K562 (cell line): Measurements from ENCODE around the gene AIF1. TPM values are rescaled to one million over a fixed set of nuclear protein-coding genes. Genes with fewer than 3 reads are reported as not detected.

Source experiments
- ETS1 ChIP-seq: conservative IDR thresholded peaks from 2 replicates; pipeline ENCODE4 v1.6.1; 2011; ENCODE audit warnings: low read depth, mild to moderate bottlenecking, low read length; ENCODE audit not compliant: control insufficient read depth
- FOSL1 ChIP-seq: fragments of 200-800 bp; sonication (Bioruptor generic); conservative IDR thresholded peaks from 2 replicates; pipeline ENCODE4 v1.6.1; 2016; ENCODE audit warnings: missing genetic modification characterization, missing compliant biosample characterization
- FOXK1 ChIP-seq: sonication (generic); formaldehyde crosslinking; IDR thresholded peaks from 2 replicates; pipeline ENCODE4 v1.8.0; 2022; ENCODE audit warnings: missing genetic modification reagents, mild to moderate bottlenecking, borderline replicate concordance
- LCOR ChIP-seq: sonication (generic); formaldehyde crosslinking; IDR thresholded peaks from 2 replicates; pipeline ENCODE4 v1.8.0; 2022; ENCODE audit warnings: mild to moderate bottlenecking, missing genetic modification reagents
- MGA ChIP-seq: fragments of 450-650 bp; IDR thresholded peaks from 2 replicates; pipeline ENCODE4 v1.6.1; 2016; ENCODE audit warnings: mild to moderate bottlenecking, moderate library complexity
- SIRT6 ChIP-seq: IDR thresholded peaks from one replicate; pipeline ENCODE4 v1.6.1; 2012; ENCODE audit warnings: low read depth, mild to moderate bottlenecking, control low read depth, inconsistent platforms, low read length, moderate library complexity
- TBP ChIP-seq: optimal IDR thresholded peaks from 2 replicates; pipeline ENCODE3; 2011; ENCODE audit warnings: low read depth, low read length, improper control_type of control experiment
- ZNF57 ChIP-seq: fragments of 450-650 bp; formaldehyde crosslinking; IDR thresholded peaks from 2 replicates; pipeline ENCODE4 v1.4.0; 2020; ENCODE audit warnings: mild to moderate bottlenecking, moderate library complexity
- polyA plus RNA-seq, 8 experiments: library from polyadenylated mRNA; depleted of rRNA in 4 of 8; stranded (reverse) in 5 of 8; unstranded in 3 of 8; fragments of >200 nt; fragmentation: Nextera tagmentation in 2 of 8; fragmentation: Illumina TruSeq in 1 of 8; extraction: Ambion mirVana in 2 of 8; extraction: Trizol in 1 of 8; gene quantifications; 2 replicates each; pipeline versions ENCODE4 v1.2.1 to v1.2.3, GENCODE V29; 2011 to 2014; ENCODE audit warnings: inconsistent platforms in 1 of 8, missing spikeins in 1 of 8
- total RNA-seq, 7 experiments: library from RNA; depleted of rRNA in 6 of 7; stranded (reverse); fragments of >200 nt in 6 of 7; fragmentation: Illumina TruSeq in 2 of 7; extraction: Trizol in 2 of 7; gene quantifications; 2 replicates each; pipeline versions ENCODE4 v1.2.1 to v1.2.3, GENCODE V29; 2011 to 2021; ENCODE audit warnings: low replicate concordance in 1 of 7
- TF ChIP-seq, protein P1 (sequence below): fragments of 250-450 bp; sonication (Bioruptor Pico); IDR thresholded peaks from 2 replicates; pipeline ENCODE4 v1.4.0; 2020
- TF ChIP-seq, protein P2 (sequence below): IDR thresholded peaks from 3 replicates; pipeline ENCODE4 v1.6.1; 2011; ENCODE audit warnings: borderline replicate concordance, mild to moderate bottlenecking; ENCODE audit not compliant: insufficient read length, insufficient read depth

The AIF1 gene
- total and polyA plus RNA-seq, 9 of the 15 experiments (the other 6 are each of a cell fraction or from before 2014, with no cell fraction given), result 9.4 to 33.4 (median 19.4) TPM

GRCh38 chr6:31580807-31581433 is 34.1 kb upstream of the AIF1 start (continued):
- TF ChIP-seq MGA, result peak; percentile 93
- no peak for TF ChIP-seq SIRT6
- no peak for TF ChIP-seq ZNF57
- TF ChIP-seq, protein P1, sequence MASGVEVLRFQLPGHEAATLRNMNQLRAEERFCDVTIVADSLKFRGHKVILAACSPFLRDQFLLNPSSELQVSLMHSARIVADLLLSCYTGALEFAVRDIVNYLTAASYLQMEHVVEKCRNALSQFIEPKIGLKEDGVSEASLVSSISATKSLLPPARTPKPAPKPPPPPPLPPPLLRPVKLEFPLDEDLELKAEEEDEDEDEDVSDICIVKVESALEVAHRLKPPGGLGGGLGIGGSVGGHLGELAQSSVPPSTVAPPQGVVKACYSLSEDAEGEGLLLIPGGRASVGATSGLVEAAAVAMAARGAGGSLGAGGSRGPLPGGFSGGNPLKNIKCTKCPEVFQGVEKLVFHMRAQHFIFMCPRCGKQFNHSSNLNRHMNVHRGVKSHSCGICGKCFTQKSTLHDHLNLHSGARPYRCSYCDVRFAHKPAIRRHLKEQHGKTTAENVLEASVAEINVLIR, result peak; percentile 48; the same call in 1 of the 2 replicates
- no peak; the same call in 1 of the 2 replicates for TF ChIP-seq FOXK1 (CRISPR knock-in tag)
- TF ChIP-seq TBP, result peak; percentile 80
- no peak; the same call in 1 of the 2 replicates for TF ChIP-seq ETS1
- TF ChIP-seq LCOR, result peak; percentile 92
- TF ChIP-seq, protein P2, sequence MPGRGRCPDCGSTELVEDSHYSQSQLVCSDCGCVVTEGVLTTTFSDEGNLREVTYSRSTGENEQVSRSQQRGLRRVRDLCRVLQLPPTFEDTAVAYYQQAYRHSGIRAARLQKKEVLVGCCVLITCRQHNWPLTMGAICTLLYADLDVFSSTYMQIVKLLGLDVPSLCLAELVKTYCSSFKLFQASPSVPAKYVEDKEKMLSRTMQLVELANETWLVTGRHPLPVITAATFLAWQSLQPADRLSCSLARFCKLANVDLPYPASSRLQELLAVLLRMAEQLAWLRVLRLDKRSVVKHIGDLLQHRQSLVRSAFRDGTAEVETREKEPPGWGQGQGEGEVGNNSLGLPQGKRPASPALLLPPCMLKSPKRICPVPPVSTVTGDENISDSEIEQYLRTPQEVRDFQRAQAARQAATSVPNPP, result no peak
- no peak for TF ChIP-seq FOSL1 (tag)
